WTC11 (cell line): Measurements from ENCODE around the gene AMER2. TPM values are rescaled to one million over a fixed set of nuclear protein-coding genes. Genes with fewer than 3 reads are reported as not detected.

Source experiments
- ATAC-seq: fragments of 200-7000 bp; cut with Tn5 transposase; 2 replicates; pipeline ENCODE4 v1.10.0; 2021; ENCODE audit warnings: mild to moderate bottlenecking, moderate library complexity
- CTCF ChIA-PET: fragments of 300-600 bp; sonication (Branson Sonifier 250); formaldehyde crosslinking; loops from one replicate; lab custom pipeline; 2021; ENCODE audit warnings: antibody characterized with exemption; lab: Charles Lee
- POLR2A ChIA-PET: fragments of 350-600 bp; sonication (Branson Sonifier 250); formaldehyde crosslinking; loops from one replicate; lab custom pipeline; 2021; ENCODE audit warnings: antibody characterized with exemption; lab: Charles Lee
- DNase-seq: peaks from one replicate; pipeline ENCODE4 v3.0.0; 2021; ENCODE audit warnings: low spot score
- H3K27ac Mint-ChIP-seq: 2 replicates; pipeline ENCODE4 v1.8.0; 2021; ENCODE audit warnings: mixed read lengths
- H3K27me3 Mint-ChIP-seq: 2 replicates; pipeline ENCODE4 v1.8.0; 2021; ENCODE audit warnings: low read depth, mild to moderate bottlenecking, moderate library complexity, mixed read lengths
- H3K36me3 Mint-ChIP-seq: 2 replicates; pipeline ENCODE4 v1.8.0; 2021; ENCODE audit warnings: mixed read lengths
- H3K4me1 Mint-ChIP-seq: 2 replicates; pipeline ENCODE4 v1.8.0; 2022; ENCODE audit warnings: mixed read lengths
- H3K4me3 Mint-ChIP-seq: 2 replicates; pipeline ENCODE4 v1.8.0; 2021; ENCODE audit warnings: mild to moderate bottlenecking, moderate library complexity, mixed read lengths
- H3K9me3 Mint-ChIP-seq: 2 replicates; pipeline ENCODE4 v1.8.0; 2021; ENCODE audit warnings: mixed read lengths
- ATF1 ChIP-seq: sonication (generic); formaldehyde crosslinking; IDR thresholded peaks from 2 replicates; pipeline ENCODE4 v1.8.1; 2023; ENCODE audit warnings: mild to moderate bottlenecking, moderate library complexity, missing genetic modification reagents
- CTCF ChIP-seq: fragments of 200-600 bp; IDR thresholded peaks from 2 replicates; pipeline ENCODE4 v1.8.0; 2022; ENCODE audit warnings: antibody characterized with exemption
- ESRRA ChIP-seq: sonication (generic); formaldehyde crosslinking; IDR thresholded peaks from 2 replicates; pipeline ENCODE4 v1.8.1; 2022; ENCODE audit warnings: mild to moderate bottlenecking, missing genetic modification reagents, borderline replicate concordance
- FOXK1 ChIP-seq: sonication (generic); formaldehyde crosslinking; IDR thresholded peaks from 2 replicates; pipeline ENCODE4 v1.8.0; 2022; ENCODE audit warnings: mild to moderate bottlenecking, moderate library complexity, missing genetic modification reagents
- GTF2I ChIP-seq: fragments of 250-450 bp; sonication (Bioruptor Pico); conservative IDR thresholded peaks from 2 replicates; pipeline ENCODE4 v1.4.0; 2021; ENCODE audit warnings: mild to moderate bottlenecking
- JAZF1 ChIP-seq: fragments of 250-450 bp; sonication (Bioruptor Pico); IDR thresholded peaks from 2 replicates; pipeline ENCODE4 v1.9.0; 2021; ENCODE audit warnings: moderate library complexity, mild to moderate bottlenecking, inconsistent platforms
- JUN ChIP-seq: sonication (generic); formaldehyde crosslinking; IDR thresholded peaks from 2 replicates; pipeline ENCODE4 v1.8.0; 2023; ENCODE audit warnings: mild to moderate bottlenecking, missing genetic modification reagents
- KAT7 ChIP-seq: sonication (generic); formaldehyde crosslinking; IDR thresholded peaks from 2 replicates; pipeline ENCODE4 v1.8.1; 2023; ENCODE audit warnings: missing genetic modification reagents, mild to moderate bottlenecking, borderline replicate concordance
- NFATC4 ChIP-seq: fragments of 250-450 bp; sonication (Bioruptor Pico); IDR thresholded peaks from 2 replicates; pipeline ENCODE4 v1.9.0; 2021; ENCODE audit warnings: mild to moderate bottlenecking
- NR3C1 ChIP-seq: sonication (generic); formaldehyde crosslinking; conservative IDR thresholded peaks from 2 replicates; pipeline ENCODE4 v1.8.1; 2023; ENCODE audit warnings: low read depth, mild to moderate bottlenecking, missing genetic modification reagents
- PRDM15 ChIP-seq: sonication (generic); formaldehyde crosslinking; IDR thresholded peaks from 2 replicates; pipeline ENCODE4 v1.8.0; 2022; ENCODE audit warnings: missing genetic modification reagents
- SP1 ChIP-seq: sonication (generic); formaldehyde crosslinking; conservative IDR thresholded peaks from 2 replicates; pipeline ENCODE4 v1.8.1; 2022; ENCODE audit warnings: missing genetic modification reagents
- USF1 ChIP-seq: sonication (generic); formaldehyde crosslinking; IDR thresholded peaks from 2 replicates; pipeline ENCODE4 v1.8.0; 2022; ENCODE audit warnings: mild to moderate bottlenecking, missing genetic modification reagents
- USF2 ChIP-seq: sonication (generic); formaldehyde crosslinking; IDR thresholded peaks from 2 replicates; pipeline ENCODE4 v1.8.1; 2023; ENCODE audit warnings: mild to moderate bottlenecking, missing genetic modification reagents, moderate library complexity
- ZNF281 ChIP-seq: sonication (generic); formaldehyde crosslinking; IDR thresholded peaks from 2 replicates; pipeline ENCODE4 v1.8.0; 2023; ENCODE audit warnings: mild to moderate bottlenecking, missing genetic modification reagents
- total RNA-seq: library from RNA; stranded (reverse); gene quantifications from 3 replicates; pipeline ENCODE4 v1.2.3, GENCODE V29; 2021

Gene AMER2
- total RNA-seq, 1 experiment from 2014 or later, result 0.48 TPM

GRCh38 chr13:25190771-25191170 is 18.7 kb upstream of the AMER2 start (continued):
- no peak for TF ChIP-seq ZNF281
- no peak for TF ChIP-seq ATF1 (CRISPR knock-in tag)

- peaks cover 14% of the 10 kb centered on the region for H3K27me3 Mint-ChIP-seq
- ATAC-seq (no peak), DNase-seq (no peak)
- H3K27ac Mint-ChIP-seq, result no peak overlapping the region
- H3K9me3 Mint-ChIP-seq, result peaks cover 17% of the 10 kb centered on the region
- no peaks in the 10 kb centered on the region for H3K4me1 Mint-ChIP-seq
- TF ChIP-seq NFATC4 (CRISPR knock-in tag), result no peak
- TF ChIP-seq FOXK1 (CRISPR knock-in tag), result no peak
- TF ChIP-seq ESRRA (CRISPR knock-in tag), result no peak
- TF ChIP-seq JAZF1 (CRISPR knock-in tag), result no peak
- no peak for TF ChIP-seq CTCF
- no peak for TF ChIP-seq USF1 (CRISPR knock-in tag)
- no peak for TF ChIP-seq PRDM15 (CRISPR knock-in tag)
- no peak for TF ChIP-seq SP1 (CRISPR knock-in tag)
- no peak for TF ChIP-seq GTF2I (CRISPR knock-in tag)
- TF ChIP-seq USF2 (CRISPR knock-in tag), result no peak
- no peak for TF ChIP-seq NR3C1 (CRISPR knock-in tag)
- TF ChIP-seq KAT7 (CRISPR knock-in tag), result no peak
- no peak for TF ChIP-seq JUN (CRISPR knock-in tag)
- no peak overlapping the region for H3K4me3 Mint-ChIP-seq
- H3K36me3 Mint-ChIP-seq, result no peaks in the 10 kb centered on the region
- ChIA-PET CTCF (interaction anchor here (0.5 kb wide), 1 partner anchor 8 kb away, joined by 3 read pairs; no protein-coding TSS in a partner anchor), POLR2A (interaction anchor here (0.7 kb wide), 1 partner anchor 9 kb away, joined by 4 read pairs; no protein-coding TSS in a partner anchor)
These were observed 18.2 kb upstream of the AMER2 start for GRCh38 chr13:25190256-25190655.
